HG03066 (cell line): Measurements from ENCODE around the gene CCL21.

Source experiments
- ATAC-seq: cut with Tn5 transposase; IDR thresholded peaks from one replicate; pipeline ENCODE4 v1.9.1; 2021; ENCODE audit warnings: low read depth; ENCODE audit not compliant: unreplicated experiment

Gene CCL21

DNA sequence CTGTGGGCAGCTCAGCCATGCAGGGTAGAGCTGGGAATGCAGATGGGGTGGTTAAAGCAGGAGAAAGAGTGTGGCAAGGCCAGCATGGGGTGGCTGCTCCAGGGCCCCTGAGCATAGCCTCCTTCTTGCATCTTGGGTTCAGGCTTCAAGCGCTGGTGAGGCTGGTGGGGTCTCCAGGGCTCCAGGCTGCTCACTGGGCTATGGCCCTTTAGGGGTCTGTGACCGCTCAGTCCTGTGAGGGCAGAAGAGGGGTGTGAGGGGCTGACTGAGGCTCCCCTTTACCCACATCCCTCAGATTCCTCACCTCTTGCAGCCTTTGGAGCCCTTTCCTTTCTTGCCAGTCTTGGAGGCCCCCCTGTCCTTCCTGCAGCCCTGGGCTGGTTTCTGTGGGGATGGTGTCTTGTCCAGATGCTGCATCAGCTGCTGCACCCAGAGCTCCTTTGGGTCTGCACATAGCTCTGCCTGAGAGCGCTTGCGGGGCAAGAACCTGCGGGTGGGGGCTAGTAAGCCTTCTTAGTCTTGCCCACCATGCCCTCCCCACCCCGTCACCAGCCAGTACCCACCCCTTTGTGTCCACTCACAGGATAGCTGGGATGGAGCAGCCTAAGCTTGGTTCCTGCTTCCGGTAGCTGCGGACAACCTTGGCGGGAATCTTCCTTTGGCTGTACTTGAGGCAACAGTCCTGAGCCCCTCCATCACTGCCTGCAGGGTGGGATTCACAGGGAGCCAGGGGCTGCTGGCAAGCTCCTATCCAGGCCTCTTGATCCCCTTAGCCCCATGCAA lies 549 bp downstream of the CCL21 start:
- ATAC-seq: no peak

DNA sequence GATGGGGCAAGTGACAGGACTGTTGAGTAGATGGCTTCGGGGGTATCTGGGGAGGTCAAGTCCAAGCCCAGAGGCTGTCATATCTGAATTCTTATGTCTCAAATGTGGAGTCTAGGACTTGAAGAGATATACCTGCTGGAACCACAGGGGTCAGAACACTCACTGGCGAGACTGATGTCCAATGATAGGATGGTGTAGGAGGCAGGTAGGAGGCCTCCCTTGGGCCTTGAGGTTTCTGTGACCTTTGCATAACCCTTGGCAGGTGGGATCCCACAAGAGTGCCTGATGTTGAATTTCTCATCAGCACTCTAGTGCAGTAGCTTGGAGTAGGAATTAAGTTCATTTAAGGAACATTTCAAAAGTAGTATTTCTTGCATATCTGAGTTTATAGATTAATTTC lies 2.8 kb downstream of the CCL21 start:
- ATAC-seq: no peak

DNA sequence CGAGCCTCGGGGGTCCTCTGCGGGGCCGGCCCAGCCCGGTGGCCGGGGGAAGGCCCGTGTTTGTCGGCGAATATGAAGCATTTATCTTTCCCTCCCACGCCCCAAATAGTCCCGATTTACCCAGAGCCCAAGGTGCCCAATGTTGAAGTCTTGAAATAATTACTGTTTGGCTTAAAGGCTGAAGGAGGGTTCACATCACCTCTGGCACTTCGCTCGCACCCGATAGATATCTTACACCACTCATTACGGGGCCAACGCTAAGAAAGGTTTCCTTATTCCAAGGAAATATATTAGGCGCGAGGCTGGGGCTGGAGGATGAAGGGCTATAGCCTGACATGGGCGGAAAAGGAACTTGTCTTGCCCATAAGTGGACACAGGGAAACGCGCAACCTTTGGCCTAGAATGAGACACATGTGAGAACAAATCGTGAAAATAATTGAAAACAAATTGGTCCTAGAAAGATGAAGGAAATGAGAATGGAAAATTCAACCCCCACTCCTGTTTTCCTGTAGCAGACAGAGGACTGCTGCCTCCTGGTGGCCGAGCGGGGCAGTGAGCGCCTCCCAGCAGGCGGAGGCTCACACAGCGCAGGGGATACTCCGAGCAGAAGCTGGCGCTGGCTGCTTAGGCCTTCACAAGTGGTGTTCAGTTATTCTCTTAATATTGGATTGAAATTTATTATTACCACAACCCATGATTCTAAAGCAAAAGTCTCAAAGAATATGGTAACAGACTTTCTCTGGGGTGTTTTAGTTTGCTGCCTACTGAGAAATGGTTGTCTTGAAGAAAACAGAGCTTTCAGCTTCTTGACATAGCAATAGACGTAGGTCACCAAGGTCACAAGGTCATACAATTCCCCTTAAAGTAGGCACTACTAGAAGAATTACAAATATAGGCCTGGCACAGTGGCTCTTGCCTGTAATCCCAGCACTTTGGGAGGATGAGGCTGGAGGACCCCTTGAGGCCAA lies 7.9 kb downstream of the CCL21 start:
- peak; percentile 73 for ATAC-seq

DNA sequence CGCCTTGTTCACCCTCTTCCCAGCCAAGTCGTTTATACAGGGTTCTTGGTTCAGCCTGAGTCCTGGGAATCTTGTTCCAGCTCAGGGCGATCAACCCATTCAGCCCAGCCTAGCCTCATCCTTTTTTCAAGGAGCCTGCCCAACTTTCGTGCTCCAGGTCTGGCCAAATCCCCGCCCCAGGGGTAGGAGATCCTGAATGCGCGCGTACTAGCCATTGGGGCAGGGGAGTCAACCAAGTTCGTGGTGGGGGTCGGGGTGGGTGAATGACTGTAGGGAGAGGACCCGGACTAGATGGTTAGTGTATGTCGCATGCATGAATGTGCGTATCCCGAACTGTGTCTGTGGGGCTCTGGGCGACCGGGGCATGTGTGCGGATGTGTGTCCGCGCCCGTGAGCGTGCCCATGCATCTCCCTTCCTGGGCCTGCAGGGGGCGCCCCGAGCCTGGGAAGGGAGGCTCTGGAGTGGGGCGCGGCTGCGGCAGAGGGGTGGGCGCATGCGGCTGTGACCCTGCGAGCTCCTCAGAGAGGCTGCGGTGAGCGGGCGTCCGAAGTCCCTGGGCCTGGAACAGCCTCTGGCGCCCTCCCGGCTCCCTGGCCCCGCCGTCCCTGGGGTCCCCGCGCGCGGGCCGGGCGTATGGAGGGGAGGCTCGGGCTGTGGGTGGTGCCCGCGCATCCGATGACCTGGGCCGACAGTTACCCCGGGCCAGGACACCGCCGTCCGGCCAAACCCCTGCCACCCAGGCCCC lies 8.7 kb downstream of the CCL21 start:
- no peak for ATAC-seq

DNA sequence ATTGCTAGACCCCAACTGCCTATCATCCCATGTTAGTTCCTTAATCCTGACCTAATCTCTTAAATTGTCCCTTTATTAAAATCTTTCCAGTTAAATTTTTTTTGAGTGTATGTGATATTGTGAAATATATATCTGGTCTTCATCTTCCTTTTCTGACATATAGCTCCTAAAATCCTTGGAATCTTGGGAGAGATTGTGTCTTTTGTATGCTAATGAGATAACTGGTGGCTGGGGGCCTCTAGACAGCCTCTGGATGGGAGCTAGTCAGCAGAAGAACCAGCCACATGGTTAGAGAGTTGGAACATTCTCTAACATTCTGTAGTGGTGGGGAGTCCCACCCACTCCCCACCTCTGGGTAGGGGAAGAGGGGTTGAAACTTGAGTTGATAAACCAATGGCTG lies 15.1 kb downstream of the CCL21 start:
- ATAC-seq: no peak

DNA sequence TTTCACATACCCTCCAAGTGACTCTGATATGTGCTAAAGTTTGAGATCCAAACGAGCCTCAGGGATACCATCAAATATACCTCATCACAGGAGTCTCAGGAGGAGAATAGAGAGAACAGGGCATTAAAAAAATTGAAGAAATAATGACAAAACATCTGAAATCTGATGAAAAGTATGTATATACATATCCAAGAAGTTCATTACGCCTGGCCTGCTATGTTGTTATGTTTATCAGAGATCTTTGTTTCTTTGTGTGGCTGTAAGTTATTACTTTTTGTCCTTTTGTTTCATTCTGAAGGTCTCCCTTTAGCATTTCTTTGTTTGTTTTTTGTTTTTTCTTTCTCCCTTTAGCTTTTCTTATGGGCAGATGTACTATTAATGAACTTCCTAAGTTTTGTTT lies 16.4 kb downstream of the CCL21 start:
- no peak for ATAC-seq

DNA sequence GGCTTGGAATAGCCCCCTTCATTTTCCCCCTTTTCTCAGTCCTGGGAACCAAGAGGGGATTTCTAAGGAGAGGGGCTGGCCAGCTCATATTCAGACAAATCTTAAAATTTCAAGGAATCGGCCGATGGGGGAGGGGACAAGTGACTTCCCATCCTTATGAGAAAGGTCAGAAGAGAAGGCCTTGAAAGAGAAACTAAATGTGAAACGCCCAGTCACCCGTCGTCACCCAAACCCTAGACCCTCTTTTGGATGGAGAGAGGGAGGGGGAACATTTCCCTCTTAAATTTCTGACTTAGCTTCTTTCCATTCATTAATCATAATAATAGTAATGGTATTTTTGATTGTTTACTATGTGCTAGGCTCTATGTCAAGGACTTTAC lies 18.0 kb downstream of the CCL21 start:
- no peak for ATAC-seq

DNA sequence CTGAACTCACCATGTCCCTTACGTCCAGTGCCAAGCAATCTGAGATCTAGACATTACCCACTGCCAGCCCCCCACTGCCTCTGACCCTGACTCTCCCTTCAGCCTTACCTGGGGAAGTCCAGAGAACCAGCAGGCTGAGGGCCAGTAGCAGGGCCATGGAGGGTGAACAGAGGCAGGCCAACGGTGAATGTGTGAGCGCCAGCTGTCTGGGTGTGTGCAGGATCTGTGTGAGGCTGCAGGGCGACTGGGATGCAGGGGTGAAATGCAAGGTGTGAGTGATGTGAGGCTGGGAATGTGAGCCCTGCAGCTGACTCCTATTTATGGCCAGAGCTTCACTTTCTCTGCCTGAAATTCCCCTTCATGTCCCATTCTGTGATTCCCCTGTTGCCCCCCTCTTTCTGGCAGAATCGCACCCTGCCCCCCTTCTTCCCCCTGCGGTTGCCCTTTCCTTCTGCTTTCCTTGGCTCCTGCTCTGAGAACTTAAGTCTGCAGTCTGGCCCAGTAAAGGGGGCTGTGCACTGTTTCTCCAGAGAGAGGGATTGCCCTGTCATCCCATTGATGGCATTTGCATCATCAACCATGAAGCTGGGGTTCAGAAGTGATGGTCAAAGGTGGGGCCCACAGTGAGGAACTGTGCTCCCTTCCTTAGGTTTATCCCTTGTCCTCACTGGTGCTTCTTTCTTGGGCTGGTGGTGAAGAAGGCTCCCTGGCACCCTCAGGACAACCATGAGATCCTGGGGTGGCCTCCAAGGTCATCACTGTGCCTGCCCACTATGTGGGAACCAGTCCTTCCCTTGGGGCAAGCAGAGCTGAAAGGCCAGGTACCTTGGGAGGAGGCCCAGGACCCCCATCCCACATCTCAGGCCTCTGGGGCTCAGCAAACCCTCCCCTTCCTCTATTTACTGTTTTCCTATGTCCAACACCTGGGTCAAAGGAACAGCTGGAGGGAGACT lies 18.7 kb downstream of the CCL21 start, which contains the start of gene CCL19:
Gene CCL19, minus strand, starts transcription at position 294 of the 953 bp plus-strand sequence. Its CDS starts 137 bp downstream, at position 157.
- no peak for ATAC-seq

DNA sequence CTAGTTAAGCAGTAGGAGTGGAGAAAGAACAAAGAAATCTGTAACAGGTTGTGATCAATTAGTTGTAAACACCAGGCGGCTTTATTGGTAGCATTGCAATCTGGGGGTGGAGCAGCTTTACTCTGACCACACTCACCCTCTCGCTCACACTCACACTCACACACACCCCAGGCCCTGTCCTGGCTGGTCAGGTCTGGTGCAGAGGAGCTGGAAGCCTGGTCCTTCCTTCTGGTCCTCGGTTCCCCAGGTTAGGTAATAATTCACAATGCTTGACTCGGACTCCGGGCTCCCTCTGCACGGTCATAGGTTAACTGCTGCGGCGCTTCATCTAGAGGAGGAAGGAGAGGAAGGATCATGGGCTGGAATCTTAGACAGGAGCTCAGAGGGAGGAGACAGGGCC lies 20.4 kb downstream of the CCL21 start:
- ATAC-seq: no peak

DNA sequence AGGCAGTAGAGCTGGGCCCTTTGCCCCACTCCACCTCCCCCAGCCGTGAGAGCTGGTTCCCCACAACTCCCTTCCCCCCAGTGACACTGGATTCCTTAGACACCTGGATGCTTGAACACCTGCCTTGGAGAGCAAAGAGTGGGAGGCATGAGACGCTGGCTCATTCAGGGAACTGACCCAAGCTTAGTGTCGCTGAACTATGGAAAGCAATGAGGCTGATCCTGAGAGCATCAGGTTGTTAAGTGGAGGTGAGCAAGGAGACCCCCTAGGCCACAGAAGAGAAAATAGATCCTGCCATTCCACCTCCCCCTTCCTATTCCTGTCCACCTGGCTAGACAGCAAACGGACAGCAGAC lies 20.8 kb downstream of the CCL21 start:
- ATAC-seq: no peak

DNA sequence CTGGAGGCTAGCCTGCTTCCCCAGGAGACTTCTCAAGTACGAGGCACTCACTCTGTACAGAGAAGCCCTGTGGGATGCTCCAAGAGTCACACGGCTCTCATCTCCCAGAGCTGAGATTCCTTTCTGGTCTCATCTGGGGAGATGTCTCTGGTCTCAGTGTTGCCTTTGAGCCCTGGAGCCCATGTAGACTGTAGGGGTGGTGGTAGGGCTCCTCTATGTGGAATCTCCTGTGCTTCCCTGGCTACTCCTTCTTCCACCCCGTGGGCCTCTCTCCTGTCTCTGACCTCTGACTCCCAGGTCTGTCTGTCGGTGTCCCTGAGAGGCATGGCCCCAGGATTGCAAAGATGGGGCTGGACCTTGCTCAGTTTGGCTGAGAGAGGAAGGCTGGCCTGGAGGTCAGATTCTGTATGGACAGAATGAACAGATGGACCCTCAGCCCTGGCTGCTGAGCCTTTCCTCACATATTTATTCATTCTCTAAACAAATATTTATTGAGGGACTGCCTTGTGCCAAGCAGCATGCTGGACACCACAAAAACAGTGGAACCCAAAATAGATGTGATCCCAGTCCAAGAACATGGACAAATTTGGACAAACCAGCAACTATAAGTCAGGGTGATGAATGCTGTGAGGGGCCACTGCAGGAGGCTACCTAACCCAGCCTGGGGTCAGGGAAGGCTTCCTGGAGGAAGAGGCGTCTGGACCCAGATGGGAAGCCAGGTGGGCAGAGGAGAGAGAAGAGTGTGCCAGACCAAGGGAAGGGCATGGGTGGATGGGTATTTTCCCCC lies 21.4 kb downstream of the CCL21 start:
- ATAC-seq: no peak

DNA sequence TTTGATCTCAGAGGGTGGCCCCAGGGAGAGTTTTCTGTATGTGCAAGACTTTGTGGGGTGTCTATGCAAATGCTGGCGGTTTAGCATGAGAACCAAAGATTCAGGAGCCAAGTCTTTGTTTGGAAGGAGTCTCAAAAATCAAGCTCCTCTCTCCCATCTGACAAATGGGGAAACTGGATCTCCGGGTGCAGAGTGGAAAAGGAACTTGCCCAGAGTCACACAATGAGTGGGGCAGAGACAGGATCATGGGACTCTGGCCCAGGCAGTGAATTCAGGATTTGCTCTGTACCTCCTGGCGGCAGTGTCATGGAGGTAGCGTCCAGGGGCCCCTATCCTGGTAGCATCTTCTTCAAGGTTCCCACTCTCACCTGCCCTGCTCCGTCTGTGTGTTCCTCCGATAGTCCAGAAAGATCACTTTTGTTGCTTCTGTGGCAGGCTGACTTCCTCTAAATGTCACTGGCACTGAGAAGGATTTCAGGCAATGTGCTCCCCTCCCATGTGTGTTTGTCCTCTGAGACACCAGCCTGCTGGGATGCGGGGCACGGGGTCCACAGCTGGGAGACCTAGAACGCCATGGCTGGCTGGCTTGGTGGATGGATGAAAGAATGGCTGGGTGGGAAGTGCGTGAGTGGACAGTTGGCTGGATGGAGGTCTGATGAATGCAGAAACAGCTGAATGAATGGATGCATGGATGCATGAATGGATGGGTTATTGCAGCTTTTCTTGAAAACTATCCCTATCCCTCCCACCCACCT lies 22.5 kb downstream of the CCL21 start:
- no peak for ATAC-seq

DNA sequence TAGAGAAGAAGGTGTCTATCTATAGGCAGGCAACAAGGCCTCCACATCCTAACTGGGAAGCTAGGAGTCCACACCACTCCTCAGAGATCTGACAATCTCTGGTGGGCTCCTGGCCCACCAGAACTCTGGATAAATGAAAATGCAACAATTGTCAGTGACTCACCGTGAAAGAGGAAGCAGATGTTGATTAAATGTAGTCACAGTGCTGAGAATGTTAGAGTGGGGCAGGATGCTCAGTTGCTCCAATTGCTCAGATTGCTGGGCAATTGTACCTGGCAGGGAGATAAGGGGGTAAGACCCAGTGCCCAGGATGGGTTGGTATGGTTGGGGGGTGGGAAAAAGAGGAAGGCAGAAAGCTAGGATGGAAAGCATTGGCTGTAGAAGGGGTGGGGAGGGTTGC lies 23.2 kb downstream of the CCL21 start:
- ATAC-seq: no peak

DNA sequence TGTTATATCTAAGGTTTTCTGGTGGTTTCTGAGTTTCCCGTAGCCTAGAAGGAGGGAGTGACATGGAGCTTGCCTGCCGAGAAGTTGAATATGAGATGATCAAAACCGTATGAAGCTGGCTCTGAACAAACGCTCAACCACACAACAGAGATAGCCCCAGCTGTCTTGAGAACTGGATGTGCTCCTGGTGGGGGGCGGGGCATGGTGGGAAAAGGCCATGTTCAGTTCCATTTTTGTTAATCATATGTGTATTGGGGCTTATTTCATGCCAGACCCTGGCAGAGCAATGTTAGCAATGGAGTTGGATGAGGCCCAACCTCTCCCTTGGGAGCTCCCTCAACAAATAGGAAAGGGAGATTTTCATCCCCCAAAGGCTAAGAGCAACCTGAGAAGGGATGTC lies 23.7 kb downstream of the CCL21 start:
- no peak for ATAC-seq

DNA sequence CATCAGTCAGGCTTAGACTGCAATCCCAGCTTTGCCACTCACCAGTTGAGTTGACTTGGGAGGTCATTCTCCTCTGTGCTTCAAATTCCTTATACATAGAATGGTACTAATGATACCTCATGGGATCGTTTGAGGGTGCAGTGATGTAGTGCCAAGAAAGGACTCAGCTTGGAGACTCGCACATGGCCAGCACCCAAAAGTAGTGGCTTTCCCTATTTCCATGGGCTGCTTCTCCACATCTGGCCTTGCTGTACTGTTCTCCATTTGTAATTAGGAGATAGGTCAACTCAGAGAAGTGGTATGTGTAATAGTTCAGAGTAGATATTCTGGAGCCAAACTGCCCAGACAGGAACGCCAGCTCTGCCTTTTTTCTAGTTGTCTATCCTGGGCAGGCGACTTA lies 24.3 kb downstream of the CCL21 start:
- no peak for ATAC-seq

DNA sequence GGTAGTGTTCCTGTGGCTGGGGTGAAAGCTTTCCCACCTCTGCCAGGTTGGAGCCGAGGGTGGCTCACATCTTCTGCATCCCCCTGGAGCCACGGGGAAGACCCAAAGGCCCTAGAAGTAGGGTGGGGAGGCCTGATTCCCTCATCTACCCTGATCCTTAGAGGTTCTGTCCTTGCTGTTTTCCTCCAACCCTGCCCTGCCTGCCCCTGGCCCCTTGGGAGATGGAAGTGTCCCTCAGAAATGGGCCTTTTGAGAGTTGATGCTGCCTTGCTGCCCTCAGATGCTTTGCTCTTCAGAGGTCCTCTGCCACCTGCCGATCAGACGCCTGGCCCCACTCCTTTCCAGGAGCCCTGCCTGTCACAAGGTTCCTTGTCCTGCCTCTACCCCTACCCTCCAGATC lies 25.1 kb downstream of the CCL21 start:
- no peak for ATAC-seq

DNA sequence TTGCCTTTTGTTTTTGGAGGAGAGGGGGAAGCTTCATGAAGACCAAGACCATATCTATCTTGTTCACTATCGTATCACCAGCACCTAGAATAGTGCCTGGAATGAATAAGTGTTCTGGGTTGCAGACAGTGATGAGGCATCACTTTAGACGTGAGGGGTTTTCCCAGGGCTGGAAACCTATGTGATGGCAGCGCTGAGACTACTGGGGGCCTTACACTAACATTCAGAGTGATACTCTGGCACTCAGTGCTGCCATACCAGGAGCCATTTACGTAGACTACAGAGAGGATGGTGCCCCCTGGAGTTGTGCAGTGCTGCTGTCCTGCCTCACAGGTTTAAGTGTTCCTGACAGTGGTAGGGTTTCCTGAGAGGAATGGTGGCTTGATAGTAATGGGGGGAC lies 25.8 kb downstream of the CCL21 start:
- no peak for ATAC-seq

DNA sequence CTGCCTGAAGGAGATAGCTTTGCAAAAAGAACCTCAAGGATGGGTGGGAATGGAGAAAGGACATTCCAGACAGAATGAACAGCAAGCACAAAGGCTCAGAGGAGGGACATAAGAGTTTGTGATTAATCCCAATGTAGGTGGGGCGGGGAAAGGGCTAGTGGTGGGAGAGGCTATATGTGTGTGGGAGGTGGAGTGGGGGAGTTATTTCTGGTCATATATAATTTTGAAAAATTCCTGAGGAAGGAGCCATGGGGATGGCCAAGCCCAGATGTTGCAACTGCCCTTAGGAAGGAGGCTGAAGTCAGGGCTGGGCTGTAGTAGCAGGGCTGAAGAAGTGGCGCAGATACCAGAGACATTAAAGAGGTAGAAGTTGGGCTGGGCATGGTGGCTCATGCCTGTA lies 34.1 kb downstream of the CCL21 start:
- ATAC-seq: no peak
